Fibroblast of skin of right quadriceps (primary cell): ENCODE measurements around the gene CYTL1.
"Not testable (repeated sequence)": the region's sequence is repeated elsewhere in the genome, so short reads cannot be mapped to it uniquely, and the experiment has no call there.

Source experiments
- DNase-seq: peaks from one replicate; pipeline ENCODE4 v3.0.0-alpha.2; 2013

The CYTL1 gene, protein sequence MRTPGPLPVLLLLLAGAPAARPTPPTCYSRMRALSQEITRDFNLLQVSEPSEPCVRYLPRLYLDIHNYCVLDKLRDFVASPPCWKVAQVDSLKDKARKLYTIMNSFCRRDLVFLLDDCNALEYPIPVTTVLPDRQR

DNA sequence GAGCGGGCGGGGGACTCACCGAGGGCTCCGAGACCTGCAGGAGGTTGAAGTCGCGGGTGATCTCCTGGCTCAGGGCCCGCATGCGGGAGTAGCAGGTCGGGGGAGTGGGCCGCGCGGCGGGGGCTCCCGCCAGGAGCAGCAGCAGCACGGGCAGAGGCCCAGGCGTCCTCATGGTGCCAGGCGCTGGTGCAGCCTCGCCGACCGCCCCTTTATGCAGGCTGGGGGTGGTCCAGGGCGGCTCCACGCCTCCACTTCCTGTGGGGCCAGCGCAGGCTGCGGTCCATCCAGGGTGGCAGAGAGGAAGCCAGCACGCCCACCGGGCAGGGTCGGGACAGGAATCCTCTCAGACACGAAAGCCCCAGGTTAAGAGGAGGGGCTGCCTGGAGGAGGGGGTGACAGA lies at the start of gene CYTL1:
Gene CYTL1, minus strand, starts transcription at position 185 of the 400 bp plus-strand sequence. Its CDS starts 13 bp downstream, at position 172.
- no peak for DNase-seq

DNA sequence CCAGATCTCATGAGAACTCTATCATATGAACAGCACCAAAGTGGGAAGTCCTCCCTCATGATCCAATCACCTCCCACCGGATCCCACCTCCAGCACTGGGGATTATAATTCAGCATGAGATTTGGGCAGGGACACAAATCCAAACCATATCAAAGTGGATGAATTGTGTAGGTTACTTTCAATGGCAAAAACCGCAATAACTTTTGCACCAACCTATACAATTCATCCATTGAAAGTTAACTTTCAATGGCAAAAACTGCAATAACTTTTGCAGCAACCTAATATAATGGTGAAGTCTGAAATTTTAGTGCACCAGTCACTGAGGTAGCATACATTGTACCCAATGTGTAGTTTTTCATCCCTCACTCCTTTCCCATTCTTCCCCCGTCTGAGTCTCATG lies 48.6 kb upstream of the CYTL1 start:
- DNase-seq = no peak

DNA sequence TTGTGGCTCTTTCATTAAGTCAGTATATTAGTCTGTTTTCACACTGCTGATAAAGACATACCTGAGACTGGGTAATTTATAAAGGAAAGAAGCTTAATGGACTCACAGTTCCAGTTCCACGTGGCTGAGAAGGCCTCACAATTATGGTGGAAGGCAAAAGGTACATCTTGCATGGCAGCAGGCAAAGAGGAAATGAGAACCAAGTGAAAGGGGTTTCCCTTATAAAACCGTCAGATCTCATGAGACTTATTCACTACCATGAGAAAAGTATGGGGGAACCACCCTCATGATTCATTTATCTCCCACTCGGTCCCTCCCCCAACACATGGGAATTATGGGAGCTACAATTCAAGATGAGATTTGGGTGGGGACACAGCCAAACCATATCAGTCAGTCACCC lies 47.7 kb upstream of the CYTL1 start:
- not testable (repeated sequence) for DNase-seq

DNA sequence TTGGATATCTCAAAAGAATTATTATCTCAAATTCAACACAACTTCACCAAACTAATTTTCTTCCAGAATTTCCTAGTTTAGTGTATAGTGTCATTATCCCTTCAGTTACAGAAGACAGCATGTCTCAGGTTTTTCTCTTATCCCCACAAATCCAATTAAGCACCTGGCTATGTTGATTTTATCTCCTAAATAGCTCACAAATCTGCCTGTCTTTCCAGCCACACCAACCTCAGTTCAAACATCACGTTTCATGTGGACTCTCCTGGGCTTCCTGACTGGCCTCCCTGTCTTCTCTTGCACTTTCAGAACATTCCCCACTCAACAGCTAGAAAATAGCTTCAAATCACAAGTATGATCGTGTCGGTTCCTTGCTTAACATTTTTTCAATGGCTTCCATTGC lies 46.8 kb upstream of the CYTL1 start:
- no peak for DNase-seq

DNA sequence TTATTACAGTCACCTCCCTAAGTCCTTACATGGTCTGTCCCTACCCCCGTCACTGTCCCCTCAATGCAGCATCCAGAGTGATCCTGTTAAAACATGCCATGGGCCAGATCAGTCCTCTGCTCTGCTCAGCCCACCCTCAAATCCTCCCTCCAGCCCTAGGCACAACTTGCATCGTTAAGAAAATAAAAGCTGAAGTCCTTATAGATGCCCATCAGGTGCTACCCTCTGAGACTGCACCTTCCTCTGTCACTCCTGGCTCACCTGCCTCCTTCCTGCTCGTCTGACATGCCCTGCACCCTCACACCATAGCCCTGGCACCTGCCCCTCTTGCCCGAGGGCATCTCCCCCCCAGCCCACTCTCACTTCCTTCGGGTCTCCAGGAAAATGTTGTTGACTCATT lies 36.2 kb upstream of the CYTL1 start:
- no peak for DNase-seq

DNA sequence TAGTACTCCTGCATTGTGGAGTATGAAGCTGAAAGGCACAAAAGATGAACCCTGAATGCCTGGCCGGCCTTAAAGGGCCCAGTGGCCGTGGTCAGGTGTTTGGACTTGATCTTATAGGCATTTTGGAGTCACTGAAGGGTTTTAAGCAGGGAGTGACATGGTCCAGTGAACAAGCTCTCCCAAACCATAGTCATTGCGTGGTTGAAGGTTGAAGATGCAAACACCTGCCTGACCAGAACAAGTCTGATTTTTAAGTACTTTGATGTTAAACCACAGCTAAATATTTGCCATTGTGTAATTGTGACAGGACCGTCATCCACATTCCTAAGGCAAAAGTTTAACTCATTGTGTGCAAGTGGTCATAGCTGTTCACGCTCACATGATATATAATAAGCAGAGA lies 35.3 kb upstream of the CYTL1 start:
- DNase-seq = no peak

DNA sequence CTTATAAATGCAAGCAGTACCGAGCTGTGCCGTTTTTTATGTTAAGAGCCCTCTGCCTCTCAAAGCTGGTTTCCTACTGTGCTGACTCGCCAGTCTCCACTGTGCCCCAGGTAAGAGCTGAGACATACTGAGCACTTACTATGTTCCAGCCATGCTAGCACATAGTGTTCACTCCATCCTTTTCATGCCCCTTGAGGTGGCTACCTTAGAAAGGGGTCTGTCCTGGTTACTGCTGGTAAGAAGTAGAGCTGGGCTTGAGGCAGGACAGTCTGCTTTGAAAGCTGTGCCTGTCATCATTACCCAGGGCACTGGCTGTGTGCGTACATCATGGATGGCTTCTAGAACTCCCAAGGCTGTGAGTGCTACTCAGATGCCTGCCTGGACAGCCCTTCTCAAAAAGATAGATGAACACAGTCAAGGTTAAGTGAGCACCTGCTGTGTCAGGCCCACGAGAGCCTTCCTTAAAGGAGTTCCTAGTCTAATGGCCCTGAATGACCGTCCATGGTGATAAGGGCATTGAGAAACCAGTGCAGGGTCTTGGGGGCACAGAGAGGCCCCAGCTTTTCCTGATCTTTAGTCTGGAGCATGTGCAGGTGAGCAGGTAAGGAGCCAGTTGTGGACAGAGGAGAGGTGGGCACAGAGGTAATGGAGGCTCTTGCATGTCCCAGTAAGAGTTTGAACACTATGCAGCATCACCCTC lies 33.6 kb upstream of the CYTL1 start:
- DNase-seq = no peak

DNA sequence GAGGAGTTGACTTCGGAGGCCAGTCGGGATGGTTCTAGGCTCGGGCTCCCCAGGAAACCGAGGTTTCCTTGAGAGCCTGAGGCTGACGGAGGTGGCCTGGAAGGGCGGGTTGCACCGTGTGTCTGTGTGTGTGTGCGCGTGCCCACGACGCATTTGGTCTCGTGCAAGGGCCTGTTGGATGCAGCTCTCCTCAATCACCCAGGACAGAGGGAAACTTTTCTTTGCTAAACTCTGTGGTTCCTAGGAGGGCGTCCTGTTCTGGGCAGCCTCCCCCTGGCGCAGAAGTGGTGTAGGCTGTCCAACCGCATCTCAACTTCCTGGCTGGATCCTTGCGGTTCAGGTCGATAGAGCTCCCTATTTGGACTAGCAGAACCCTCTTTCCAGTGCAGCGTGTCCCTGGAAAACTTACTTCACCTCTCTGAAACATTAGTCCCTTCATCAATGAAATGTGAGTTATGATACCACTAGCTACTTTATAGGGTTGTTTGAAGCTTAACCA lies 33.0 kb upstream of the CYTL1 start:
- DNase-seq = peak; percentile 21

DNA sequence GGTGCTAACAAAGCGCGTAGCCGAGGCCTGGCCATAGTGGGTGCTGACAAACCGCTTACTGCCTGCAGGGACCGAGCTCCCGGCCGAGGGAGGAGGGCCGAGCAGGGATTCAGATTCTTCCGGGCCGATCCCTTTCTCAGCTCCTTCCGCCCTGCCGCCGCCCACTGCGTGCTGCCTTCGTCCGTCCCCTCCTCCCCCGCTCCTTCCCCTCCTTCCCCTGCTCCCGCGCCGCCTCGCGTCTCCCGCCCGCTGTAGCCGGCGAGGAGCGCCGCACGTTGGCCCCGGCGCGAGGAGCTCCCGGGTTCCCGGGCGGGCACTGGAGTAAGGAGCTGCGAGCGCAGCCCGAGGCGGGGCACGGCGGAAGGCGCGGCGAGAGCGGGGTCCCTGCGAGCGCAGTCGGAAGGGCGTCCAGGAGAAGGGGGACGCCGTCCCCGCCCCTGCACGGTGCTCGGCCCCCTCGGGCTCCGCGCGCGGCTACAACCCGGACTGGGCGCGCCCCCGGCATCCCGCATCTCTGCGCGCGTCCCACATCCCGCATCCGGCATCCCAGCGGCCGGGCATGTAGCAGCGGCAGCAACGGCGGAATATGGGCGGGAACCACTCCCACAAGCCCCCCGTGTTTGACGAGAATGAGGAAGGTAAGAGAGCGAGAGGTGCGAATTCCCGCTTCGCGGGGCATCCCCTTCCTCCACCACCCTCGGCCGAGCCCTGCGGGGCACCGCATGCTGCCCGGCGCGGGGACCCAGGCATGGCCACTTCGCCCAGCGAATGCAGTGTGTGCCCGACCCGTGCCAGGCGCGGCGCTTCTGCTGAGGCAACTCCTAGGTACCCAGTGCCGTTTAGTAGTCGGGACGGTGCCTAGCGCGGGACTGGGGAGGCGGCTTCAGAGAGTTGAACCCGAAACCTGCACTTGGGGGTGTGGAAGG lies 32.3 kb upstream of the CYTL1 start, which contains the start of gene STK32B:
Gene STK32B, plus strand, starts transcription at position 203 of the 926 bp plus-strand sequence.
- peak; percentile 77 for DNase-seq

DNA sequence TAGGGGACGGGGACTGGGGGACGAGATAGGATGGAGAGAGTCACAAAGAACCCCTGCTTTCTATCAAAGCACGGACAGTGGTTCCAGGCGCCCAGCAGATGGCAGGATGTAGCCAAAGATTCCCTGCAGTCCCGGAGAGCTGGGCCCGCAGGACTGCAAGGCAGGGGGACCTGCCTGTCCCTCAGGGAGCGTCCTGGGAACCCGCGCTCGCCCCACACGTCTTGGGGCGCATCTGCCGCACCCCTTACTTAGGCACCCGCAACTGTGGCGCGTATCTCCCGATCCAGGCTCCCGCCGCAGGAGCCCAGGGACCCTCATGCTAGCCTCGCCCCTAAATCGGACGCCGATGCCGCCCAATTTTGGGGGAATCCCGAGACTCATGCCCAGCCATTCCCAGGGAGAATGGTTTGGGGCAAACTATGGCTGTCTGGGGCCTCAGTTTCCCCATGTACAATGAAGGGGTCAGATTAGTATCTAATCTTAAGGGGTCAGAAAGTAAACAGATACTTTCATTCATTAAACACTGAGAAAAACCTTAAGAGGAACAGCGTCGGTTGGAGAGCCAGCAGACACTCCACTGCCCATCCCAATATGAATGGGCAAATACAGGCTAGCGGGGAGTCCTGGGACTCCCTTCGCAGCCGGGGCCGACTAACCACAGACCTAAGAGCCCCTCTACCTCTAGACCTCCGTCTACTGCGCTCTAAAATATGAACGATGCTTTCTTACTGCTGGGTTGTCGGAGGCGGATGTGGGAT lies 31.4 kb upstream of the CYTL1 start:
- peak; percentile 78 for DNase-seq

DNA sequence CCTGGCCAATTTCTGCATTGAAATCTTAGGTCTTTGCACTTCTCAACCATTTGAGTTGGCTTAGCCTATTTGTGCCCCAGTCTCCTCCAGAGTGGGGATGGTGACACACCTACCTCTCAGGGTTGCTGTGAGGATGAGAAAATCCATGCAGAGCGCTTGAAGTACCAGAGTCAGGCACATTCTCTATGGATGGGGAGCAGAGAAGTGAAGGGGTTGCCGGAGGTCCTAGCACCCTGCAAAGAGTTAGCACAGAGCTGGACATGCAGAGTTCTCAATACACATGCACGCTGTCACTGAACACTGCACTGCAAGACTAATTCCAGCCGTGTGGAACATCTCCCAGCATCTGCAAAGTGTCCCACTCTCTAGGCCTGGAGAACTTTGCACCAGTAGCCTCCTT lies 29.5 kb upstream of the CYTL1 start:
- DNase-seq = no peak

DNA sequence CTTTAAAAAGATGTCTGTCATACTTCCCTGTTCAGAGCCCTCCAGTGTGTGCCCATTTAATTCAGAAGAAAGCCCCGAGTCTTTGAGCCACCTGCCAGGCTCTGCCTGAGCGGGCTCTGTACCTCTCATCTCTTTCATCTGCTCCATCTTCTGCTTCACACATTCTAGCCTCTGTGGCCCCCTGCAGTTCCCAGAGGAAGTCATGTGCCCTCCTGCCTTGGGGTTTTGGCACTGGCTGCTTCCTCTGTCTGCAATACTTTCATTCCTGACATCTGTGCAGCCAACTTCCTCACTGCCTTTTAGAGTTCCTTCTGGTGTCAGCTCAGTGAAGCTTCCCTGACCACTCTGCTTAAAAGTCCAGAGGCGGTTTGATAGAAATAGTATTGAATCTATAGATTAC lies 25.8 kb upstream of the CYTL1 start:
- DNase-seq = no peak

DNA sequence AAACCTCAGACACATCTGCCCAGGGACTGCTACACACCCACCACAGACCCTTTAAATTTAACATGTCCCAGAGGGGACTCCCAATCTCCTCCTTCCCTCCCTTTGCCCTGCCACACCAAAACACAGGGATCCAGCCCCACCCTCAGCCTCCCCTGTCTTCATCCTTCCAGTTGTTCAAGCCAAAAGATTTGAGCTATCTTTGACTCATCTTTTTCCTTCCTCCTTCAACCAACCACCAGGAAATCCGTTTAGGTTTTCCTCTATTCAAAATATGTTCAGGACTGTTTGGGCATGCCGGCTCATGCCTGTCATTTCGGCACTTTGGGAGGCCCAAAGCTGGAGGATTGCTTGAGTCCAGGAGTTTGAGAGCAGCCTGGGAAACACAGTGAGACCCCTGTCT lies 25.1 kb upstream of the CYTL1 start:
- no peak for DNase-seq

DNA sequence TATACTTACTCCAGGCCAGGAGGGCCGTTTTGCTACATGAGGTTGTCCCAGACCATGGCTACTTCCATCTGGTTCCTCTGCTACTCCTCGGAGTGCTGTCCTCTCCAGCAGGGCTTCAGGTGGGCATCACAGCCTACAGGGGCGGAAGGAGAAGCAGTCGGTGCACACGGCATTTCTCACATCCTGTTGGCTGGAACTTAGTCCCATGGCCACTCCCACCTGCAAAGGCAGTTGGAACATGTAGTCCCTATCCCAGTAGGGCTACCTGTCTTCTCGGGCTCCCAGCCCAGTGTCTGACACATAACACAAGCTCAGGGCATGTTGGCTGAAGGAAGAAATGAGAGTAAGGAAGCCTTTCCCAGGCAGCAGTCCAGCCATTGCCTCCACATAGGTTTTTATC lies 24.3 kb upstream of the CYTL1 start:
- no peak for DNase-seq

DNA sequence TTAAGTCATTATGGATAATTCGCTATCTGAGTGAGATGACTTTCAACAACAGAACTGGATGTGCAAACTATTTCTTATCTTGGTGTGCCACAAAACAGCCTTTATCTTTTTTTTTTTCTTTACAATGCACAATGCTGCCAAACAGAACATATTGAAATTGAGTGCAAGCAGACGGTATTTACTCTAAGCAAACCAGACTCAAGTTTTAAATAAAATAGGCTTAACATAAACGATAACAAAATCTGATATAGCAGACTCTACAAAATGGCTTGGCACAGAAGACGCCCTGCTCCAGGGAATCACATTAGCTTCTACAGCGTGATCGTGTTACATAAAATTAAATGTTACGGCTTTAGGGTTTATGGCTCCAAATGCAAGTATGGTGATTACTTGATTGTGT lies 22.4 kb upstream of the CYTL1 start:
- no peak for DNase-seq

DNA sequence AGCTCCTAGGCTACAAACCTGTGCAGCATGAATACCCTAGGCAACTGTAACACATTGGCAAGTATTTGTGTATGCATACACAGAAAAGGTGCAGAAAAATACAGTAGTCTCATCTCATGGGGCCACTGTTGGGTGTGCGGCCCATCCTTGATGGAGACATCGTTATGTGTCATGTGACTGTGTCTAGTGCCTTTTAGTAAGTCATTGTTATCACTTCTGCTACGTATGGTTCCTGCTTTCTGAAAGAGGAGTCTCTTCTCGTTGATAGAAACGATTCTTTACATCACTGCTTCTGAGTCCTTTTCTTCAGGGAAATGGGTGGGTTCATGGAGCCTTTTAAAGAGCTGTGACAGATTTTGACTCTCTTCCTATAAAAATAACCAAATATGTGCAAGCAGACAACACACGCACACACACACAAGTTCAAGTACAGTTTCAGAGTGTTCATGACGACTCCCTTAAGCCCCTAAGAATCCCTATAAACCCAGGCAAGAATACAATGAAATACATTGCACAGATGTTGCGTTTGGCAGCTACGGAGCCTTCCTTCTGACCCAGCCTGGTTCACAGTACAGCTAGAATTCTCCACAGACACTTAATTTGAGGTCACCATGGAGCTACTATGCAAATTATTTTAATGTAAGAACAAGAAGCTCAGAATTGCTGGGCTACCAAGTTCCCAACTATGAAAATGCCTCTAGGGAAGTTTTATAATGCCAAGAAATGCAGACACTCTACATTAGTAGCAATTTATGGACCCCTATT lies 21.8 kb upstream of the CYTL1 start:
- no peak for DNase-seq

DNA sequence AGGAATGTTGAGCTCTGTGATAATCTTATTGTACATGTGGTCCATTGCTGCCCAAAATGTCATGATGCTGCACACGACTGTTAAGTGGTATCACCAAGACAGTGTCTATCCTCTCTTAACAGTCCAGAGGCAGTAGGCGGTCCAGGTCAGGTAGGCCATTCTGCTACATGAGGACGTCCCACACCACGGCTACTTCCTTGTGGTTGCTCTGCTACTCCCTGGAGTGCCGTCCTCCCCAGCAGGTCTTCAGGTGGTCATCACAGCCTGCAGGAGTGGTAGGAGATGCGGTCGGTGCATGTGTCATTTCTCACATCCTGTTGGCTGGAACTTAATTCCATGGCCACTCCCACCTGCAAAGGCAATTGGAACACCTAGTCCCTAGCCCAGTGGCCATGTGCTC lies 20.5 kb upstream of the CYTL1 start:
- DNase-seq = no peak

DNA sequence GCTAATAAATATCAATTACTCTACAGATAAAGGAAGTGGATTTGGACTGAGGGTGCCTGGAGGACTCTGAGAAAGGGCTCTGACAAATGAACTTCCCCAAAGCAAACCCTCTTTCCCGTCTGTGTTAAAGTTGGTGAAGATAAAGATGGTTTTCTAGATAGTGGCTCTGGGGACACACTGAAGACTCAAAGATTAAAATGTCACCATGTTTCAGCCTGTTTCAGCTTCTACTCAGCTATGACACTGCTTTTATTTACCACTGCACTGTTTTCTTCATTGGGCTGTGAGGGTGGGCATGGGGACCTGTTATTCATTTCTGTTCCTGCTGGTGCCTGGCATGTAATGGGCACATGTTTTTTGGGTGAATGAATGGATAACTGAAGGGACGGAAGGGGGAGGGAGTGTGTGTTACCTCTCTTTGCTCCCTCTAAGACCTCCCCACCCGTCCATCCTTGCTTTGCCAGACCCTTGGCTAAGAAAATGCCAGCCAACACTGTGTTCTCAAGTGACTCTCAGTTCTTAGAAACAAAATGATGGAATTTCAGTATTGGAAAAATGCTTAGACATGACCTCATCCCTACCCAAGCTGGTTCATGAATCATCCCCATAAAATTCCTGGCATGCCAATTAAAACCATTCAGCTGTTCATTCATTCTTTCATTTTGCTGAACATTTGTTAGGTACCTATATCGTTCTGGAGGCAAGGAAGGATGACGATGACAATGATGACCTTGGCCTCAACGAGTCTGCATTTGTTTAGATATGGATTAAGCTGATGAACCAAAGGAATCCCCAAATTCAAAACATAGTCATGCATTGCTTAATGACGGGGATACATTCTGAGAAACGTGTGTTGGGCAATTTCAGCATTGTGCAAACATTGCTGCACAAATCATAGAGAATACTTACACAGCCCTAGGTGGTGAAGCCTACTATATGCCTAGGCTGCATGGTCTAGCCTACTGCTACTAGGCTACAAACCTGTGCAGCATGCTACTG lies 18.6 kb upstream of the CYTL1 start:
- DNase-seq = peak; percentile 98

DNA sequence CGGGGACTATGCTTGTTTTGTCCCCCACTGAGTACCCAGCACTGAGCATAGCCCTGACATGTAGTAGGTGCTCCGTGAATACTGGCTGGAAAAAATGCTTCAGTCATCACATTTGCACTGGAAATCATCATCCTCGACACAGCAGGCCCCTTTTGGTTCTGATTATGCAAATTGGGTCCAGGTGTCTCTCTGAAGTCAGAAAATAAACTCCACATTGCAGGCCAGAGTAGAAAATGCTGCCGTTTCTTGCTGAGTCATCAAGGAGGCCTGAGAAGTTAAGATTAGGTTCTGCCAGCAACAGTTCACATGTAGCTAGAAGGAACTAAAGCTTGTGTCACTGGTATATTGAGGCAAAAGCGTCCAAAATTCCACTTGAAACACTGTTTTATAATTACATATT lies 17.0 kb upstream of the CYTL1 start:
- DNase-seq = peak; percentile 87

DNA sequence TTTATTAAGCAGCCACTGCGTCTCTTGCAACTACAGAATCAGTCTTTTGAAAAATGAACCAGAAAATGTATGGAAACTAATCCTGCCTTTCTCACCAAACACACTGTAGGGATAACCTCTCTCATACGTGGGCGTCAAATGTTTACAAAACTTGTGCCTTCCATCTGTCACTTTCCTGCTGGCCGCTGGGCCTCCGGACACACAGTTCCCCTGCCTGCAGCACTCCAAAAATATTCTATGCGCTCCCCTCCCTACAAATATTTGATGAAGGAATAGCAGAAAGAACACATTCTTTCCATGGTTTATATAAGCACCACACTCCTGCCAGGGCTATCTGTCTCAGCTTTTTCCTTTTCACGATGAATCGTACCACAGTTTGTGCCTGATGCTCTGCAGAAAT lies 14.9 kb upstream of the CYTL1 start:
- no peak for DNase-seq
